HepG2 (cell line): ENCODE data around the gene MAN2A2. TPM values are rescaled to one million over a fixed set of nuclear protein-coding genes. Genes with fewer than 3 reads are reported as not detected.

Source experiments
- ATAC-seq: fragments of 200-7000 bp; cut with Tn5 transposase; 3 replicates; pipeline ENCODE4 v1.9.1; 2020; ENCODE audit warnings: mild to moderate bottlenecking, moderate library complexity
- BruUV-seq: library from RNA; stranded (reverse); fragments of 400-500 nt; replicated peaks from 2 replicates; lab custom pipeline; 2021; lab: Mats Ljungman, UMichigan
- CTCF ChIA-PET: fragments of 300-600 bp; formaldehyde crosslinking; extraction: SDS; loops from one replicate; lab custom pipeline; 2021; ENCODE audit warnings: low total read pairs, inconsistent platforms, low intra/inter-chr PET ratio; lab: Yijun Ruan, JAX
- POLR2A ChIA-PET: fragments of 350-600 bp; sonication (Branson Sonifier 250); formaldehyde crosslinking; loops from one replicate; lab custom pipeline; 2020; ENCODE audit warnings: antibody characterized with exemption, inconsistent platforms; lab: Yijun Ruan, JAX
- DNase-seq: peaks from one replicate; pipeline ENCODE4 v3.0.0-alpha.2; 2015; ENCODE audit warnings: low spot score
- FAIRE-seq: peaks from 3 replicates; lab custom pipeline; 2011; peaks lifted over from hg19 to GRCh38; lab: Jason Lieb, UNC
- H2AFZ ChIP-seq: one replicate; pipeline ENCODE4 v1.6.1; 2011; ENCODE audit warnings: low read length, inconsistent platforms
- H3K27ac ChIP-seq: fragments of 300-600 bp; 3 replicates; pipeline ENCODE4 v1.8.0; 2011; ENCODE audit warnings: mixed run types, mild to moderate bottlenecking, mixed read lengths, low read length, inconsistent platforms; ENCODE audit not compliant: insufficient read depth; ENCODE audit errors: extremely low read length
- H3K27me3 ChIP-seq, 2 experiments: fragments of 200-600 bp in 1 of 2; 2 replicates in 1 of 2; 3 replicates in 1 of 2; pipeline versions ENCODE4 v1.6.0 to v1.8.0; 2011; ENCODE audit warnings: low read length in 2 of 2, mild to moderate bottlenecking in 2 of 2, moderate library complexity in 2 of 2, inconsistent platforms in 1 of 2; ENCODE audit not compliant: insufficient read depth in 2 of 2, control insufficient read depth in 1 of 2
- H3K36me3 ChIP-seq, 2 experiments: fragments of 200-600 bp in 1 of 2; replicated peaks in 1 of 2; 2 replicates in 1 of 2; 3 replicates in 1 of 2; pipeline versions ENCODE4 v1.5.1 to v1.8.0; 2011; ENCODE audit warnings: low read length in 2 of 2, inconsistent platforms in 1 of 2; ENCODE audit not compliant: insufficient read depth in 2 of 2, control insufficient read depth in 1 of 2
- H3K4me1 ChIP-seq: 2 replicates; pipeline ENCODE4 v1.5.1; 2012; ENCODE audit warnings: low read length, inconsistent platforms; ENCODE audit not compliant: insufficient read depth
- H3K4me2 ChIP-seq: 2 replicates; pipeline ENCODE4 v1.6.0; 2011; ENCODE audit warnings: low read depth, low read length, inconsistent platforms
- H3K4me3 ChIP-seq, 3 experiments: fragments of 200-600 bp in 1 of 3; sonication (generic), shearing (Covaris generic) in 1 of 3; replicated peaks in 1 of 3; 2 replicates each; pipeline ENCODE4 v1.5.1; 2011 to 2016; ENCODE audit warnings: low read length in 3 of 3, inconsistent platforms in 2 of 3, low read depth in 2 of 3, mild to moderate bottlenecking in 2 of 3, control low read depth in 1 of 3, mixed read lengths in 1 of 3; ENCODE audit not compliant: insufficient read depth in 1 of 3
- H3K79me2 ChIP-seq: one replicate; pipeline ENCODE4 v1.6.1; 2011; ENCODE audit warnings: low read length, inconsistent platforms; ENCODE audit not compliant: insufficient read depth
- H3K9ac ChIP-seq: 2 replicates; pipeline ENCODE4 v1.6.0; 2011; ENCODE audit warnings: mild to moderate bottlenecking, low read depth, low read length, inconsistent platforms; ENCODE audit not compliant: insufficient read depth
- H3K9me3 ChIP-seq: 2 replicates; pipeline ENCODE4 v1.5.1; 2012; ENCODE audit warnings: mild to moderate bottlenecking, low read length
- H4K20me1 ChIP-seq: 2 replicates; pipeline ENCODE4 v1.6.0; 2011; ENCODE audit warnings: inconsistent platforms, mild to moderate bottlenecking, low read length, moderate library complexity; ENCODE audit not compliant: insufficient read depth
- ARHGAP35 ChIP-seq: sonication (generic); formaldehyde crosslinking; IDR thresholded peaks from 2 replicates; pipeline ENCODE4 v1.9.0; 2022; ENCODE audit warnings: mild to moderate bottlenecking, inconsistent platforms, moderate library complexity, missing genetic modification reagents, borderline replicate concordance
- MED8 ChIP-seq: sonication (generic); formaldehyde crosslinking; IDR thresholded peaks from 2 replicates; pipeline ENCODE4 v1.8.1; 2023; ENCODE audit warnings: mild to moderate bottlenecking, missing genetic modification reagents; ENCODE audit not compliant: insufficient replicate concordance
- SATB2 ChIP-seq: sonication (generic); formaldehyde crosslinking; IDR thresholded peaks from 2 replicates; pipeline ENCODE4 v1.5.0; 2020; ENCODE audit warnings: missing genetic modification reagents
- ZNF101 ChIP-seq: sonication (generic); formaldehyde crosslinking; IDR thresholded peaks from 2 replicates; pipeline ENCODE4 v1.4.0; 2020; ENCODE audit warnings: mild to moderate bottlenecking, low read depth, missing genetic modification reagents, borderline replicate concordance
- ZNF44 ChIP-seq: sonication (generic); formaldehyde crosslinking; IDR thresholded peaks from 2 replicates; pipeline ENCODE4 v1.5.1; 2020; ENCODE audit warnings: mild to moderate bottlenecking, missing genetic modification reagents
- ZNF512 ChIP-seq: sonication (generic); formaldehyde crosslinking; IDR thresholded peaks from 2 replicates; pipeline ENCODE4 v1.4.0; 2020; ENCODE audit warnings: mild to moderate bottlenecking, missing genetic modification reagents
- WGBS: methylation state at CpG from one replicate; pipeline ENCODE4 v1.1.6; 2017; ENCODE audit warnings: low lambda C conversion rate; 5-methylcytosine and 5-hydroxymethylcytosine counted together
- in situ Hi-C: cut with HindIII; loops from 2 replicates; pipeline ENCODE4 v1.10.0; 2017; ENCODE audit warnings: low pct_unique_long_range_greater_than_20kb; ENCODE audit not compliant: extremely low pct_ligation_motif_present
- intact Hi-C: fragments of 100-400 bp; cut with micrococcal nuclease; formaldehyde crosslinking; loops from one replicate; pipeline ENCODE4 v1.10.0; 2022; ENCODE audit not compliant: unreplicated experiment
- polyA plus RNA-seq, 8 experiments: library from polyadenylated mRNA; depleted of rRNA in 3 of 8; stranded (reverse) in 7 of 8; unstranded in 1 of 8; fragments of >200 nt; fragmentation: Illumina TruSeq in 4 of 8; extraction: Trizol in 4 of 8; gene quantifications; 2 replicates each; pipeline versions ENCODE4 v1.2.1 to v1.2.3, GENCODE V29; 2011 to 2016; ENCODE audit warnings: low read depth in 4 of 8, missing spikeins in 1 of 8, mixed read lengths in 1 of 8; ENCODE audit not compliant: insufficient read depth in 1 of 8
- total RNA-seq, 5 experiments: library from RNA; depleted of rRNA; stranded (reverse); fragments of >200 nt; fragmentation: Illumina TruSeq; extraction: Trizol; gene quantifications; 2 replicates each; pipeline ENCODE4 v1.2.3, GENCODE V29; 2016; ENCODE audit warnings: low read depth in 1 of 5

Gene MAN2A2
- total and polyA plus RNA-seq, 2 of the 13 experiments (the other 11 are each of a cell fraction or from before 2014, with no cell fraction given), result 17.5 to 51.5 TPM

- FAIRE-seq (no peak), DNase-seq (no peak)
- TF ChIP-seq ZNF512 (CRISPR knock-in tag) (no peak), ARHGAP35 (CRISPR knock-in tag) (no peak), ZNF44 (CRISPR knock-in tag) (no peak), MED8 (no peak), ZNF101 (CRISPR knock-in tag) (no peak), SATB2 (CRISPR knock-in tag) (no peak)
- TF ChIP-seq, all 625 proteins: peak for 0
Measured at GRCh38 chr15:90911302-90911623, 8.2 kb downstream of the MAN2A2 start.

More at GRCh38 chr15:90911302-90911623, 8.2 kb downstream of the MAN2A2 start:
- no peak overlapping the region for H3K9ac ChIP-seq
- H2AFZ ChIP-seq, result no peak overlapping the region
- no TSS peak for BruUV-seq
- in situ Hi-C loops, result no loop called here
- H3K4me3 ChIP-seq, result no peak overlapping the region
- ChIA-PET POLR2A (no interaction called here), CTCF (no interaction called here)
- H4K20me1 ChIP-seq, result no peaks in the 10 kb centered on the region
- H3K27ac ChIP-seq, result no peak overlapping the region
- no peaks in the 10 kb centered on the region for H3K4me1 ChIP-seq
- no peaks in the 10 kb centered on the region for H3K27me3 ChIP-seq
- no peak overlapping the region for H3K4me2 ChIP-seq
- WGBS, result 97% methylated on average over 9 of the region's 19 CpGs
- ATAC-seq, result no peak
- peaks cover 22 to 73% of the 10 kb centered on the region in 2 experiments for H3K36me3 ChIP-seq
- intact Hi-C loops, result no loop called here
- H3K9me3 ChIP-seq, result no peaks in the 10 kb centered on the region
- no peaks in the 10 kb centered on the region for H3K79me2 ChIP-seq
